GM23338 (cell line): ENCODE results near the gene KIAA1217. TPM values are rescaled to one million over a fixed set of nuclear protein-coding genes. Genes with fewer than 3 reads are reported as not detected.

ENCODE experiments used
- ATAC-seq: fragments of 200-7000 bp; cut with Tn5 transposase; 3 replicates; pipeline ENCODE4 v1.9.1; 2020
- DNase-seq: peaks from one replicate; pipeline ENCODE4 v3.0.0-alpha.2; 2015; ENCODE audit warnings: low spot score
- H2AFZ ChIP-seq: fragments of 200-600 bp; sonication (generic); 2 replicates; pipeline ENCODE4 v1.8.0; 2016; ENCODE audit warnings: antibody characterized with exemption, mild to moderate bottlenecking, moderate library complexity
- H3F3A ChIP-seq: fragments of 200-600 bp; sonication (generic); replicated peaks from 2 replicates; pipeline ENCODE4 v1.8.0; 2017; ENCODE audit warnings: antibody characterized with exemption, mixed run types, low read depth
- H3K27ac ChIP-seq: fragments of 200-600 bp; sonication (generic); 2 replicates; pipeline ENCODE4 v1.6.1; 2016; ENCODE audit warnings: low read depth
- H3K27me3 ChIP-seq: fragments of 200-600 bp; sonication (generic); 2 replicates; pipeline ENCODE4 v1.8.0; 2016; ENCODE audit warnings: mild to moderate bottlenecking, mixed run types, moderate library complexity; ENCODE audit not compliant: insufficient read depth
- H3K36me3 ChIP-seq: fragments of 200-600 bp; sonication (generic); 2 replicates; pipeline ENCODE4 v1.8.0; 2016; ENCODE audit warnings: mild to moderate bottlenecking; ENCODE audit not compliant: insufficient read depth
- H3K4me1 ChIP-seq: fragments of 200-600 bp; sonication (generic); 2 replicates; pipeline ENCODE4 v1.8.0; 2016; ENCODE audit warnings: mild to moderate bottlenecking, moderate library complexity; ENCODE audit not compliant: insufficient read depth
- H3K4me2 ChIP-seq: fragments of 200-600 bp; sonication (generic); 2 replicates; pipeline ENCODE4 v1.7.1; 2017; ENCODE audit warnings: mixed run types
- H3K4me3 ChIP-seq: fragments of 200-600 bp; sonication (generic); 2 replicates; pipeline ENCODE4 v1.6.1; 2016; ENCODE audit warnings: mixed run types
- H3K79me2 ChIP-seq: fragments of 200-600 bp; sonication (generic); replicated peaks from 2 replicates; pipeline ENCODE4 v1.8.0; 2017; ENCODE audit warnings: mild to moderate bottlenecking; ENCODE audit not compliant: insufficient read depth
- H3K9me2 ChIP-seq: fragments of 200-600 bp; sonication (generic); 2 replicates; pipeline ENCODE4 v1.8.0; 2017; ENCODE audit not compliant: insufficient read depth
- H4K20me1 ChIP-seq: fragments of 200-600 bp; sonication (generic); replicated peaks from 2 replicates; pipeline ENCODE4 v1.8.0; 2017; ENCODE audit warnings: mild to moderate bottlenecking; ENCODE audit not compliant: insufficient read depth
- H3K27ac Mint-ChIP-seq: 2 replicates; pipeline ENCODE4 v1.8.0; 2020; ENCODE audit warnings: inconsistent platforms, mild to moderate bottlenecking, moderate library complexity, mixed read lengths
- H3K27me3 Mint-ChIP-seq: 3 replicates; pipeline ENCODE4 v1.8.0; 2022; ENCODE audit warnings: low read depth, mild to moderate bottlenecking, moderate library complexity, mixed read lengths, inconsistent platforms; ENCODE audit not compliant: insufficient read depth, poor library complexity
- H3K36me3 Mint-ChIP-seq: 3 replicates; pipeline ENCODE4 v1.8.0; 2021; ENCODE audit warnings: low read depth, mild to moderate bottlenecking, inconsistent platforms, moderate library complexity, mixed read lengths
- H3K4me1 Mint-ChIP-seq: 3 replicates; pipeline ENCODE4 v1.8.0; 2020; ENCODE audit warnings: mild to moderate bottlenecking, inconsistent platforms, mixed read lengths
- H3K4me3 Mint-ChIP-seq: 3 replicates; pipeline ENCODE4 v1.8.0; 2021; ENCODE audit warnings: moderate library complexity, mild to moderate bottlenecking, inconsistent platforms, mixed read lengths
- H3K9me3 Mint-ChIP-seq: 3 replicates; pipeline ENCODE4 v1.8.0; 2020; ENCODE audit warnings: moderate library complexity, mild to moderate bottlenecking, inconsistent platforms, mixed read lengths
- CREB1 ChIP-seq: fragments of 250-450 bp; sonication (Bioruptor Pico); IDR thresholded peaks from 2 replicates; pipeline ENCODE4 v1.5.0; 2020; ENCODE audit warnings: low read depth, mild to moderate bottlenecking, moderate library complexity
- ETS1 ChIP-seq: IDR thresholded peaks from 2 replicates; pipeline ENCODE4 v1.6.1; 2016; ENCODE audit warnings: antibody characterized with exemption
- EZH2phosphoT487 ChIP-seq: fragments of 200-600 bp; sonication (generic); IDR thresholded peaks from one replicate; pipeline ENCODE4 v1.8.1; 2018; ENCODE audit warnings: antibody characterized with exemption; ENCODE audit not compliant: unreplicated experiment
- NANOG ChIP-seq: IDR thresholded peaks from 2 replicates; pipeline ENCODE4 v1.6.1; 2016; ENCODE audit warnings: antibody characterized with exemption, borderline replicate concordance
- REST ChIP-seq: IDR thresholded peaks from one replicate; pipeline ENCODE4 v1.6.1; 2018; ENCODE audit warnings: antibody characterized with exemption; ENCODE audit not compliant: unreplicated experiment
- STAT1 ChIP-seq: IDR thresholded peaks from one replicate; pipeline ENCODE4 v1.6.1; 2016; ENCODE audit warnings: antibody characterized with exemption; ENCODE audit not compliant: unreplicated experiment
- ZNF114 ChIP-seq: fragments of 250-450 bp; sonication (Bioruptor Pico); IDR thresholded peaks from 2 replicates; pipeline ENCODE4 v1.5.0; 2020; ENCODE audit warnings: mild to moderate bottlenecking, moderate library complexity
- ZNF331 ChIP-seq: fragments of 250-450 bp; sonication (Bioruptor Pico); IDR thresholded peaks from 2 replicates; pipeline ENCODE4 v1.5.0; 2020; ENCODE audit warnings: low read depth, mild to moderate bottlenecking, moderate library complexity
- ZNF462 ChIP-seq: fragments of 250-450 bp; sonication (Bioruptor Pico); IDR thresholded peaks from 2 replicates; pipeline ENCODE4 v1.5.0; 2020; ENCODE audit warnings: mild to moderate bottlenecking, moderate library complexity
- polyA plus RNA-seq: library from polyadenylated mRNA; unstranded; fragments of >200 nt; fragmentation: Nextera tagmentation; extraction: Ambion mirVana; gene quantifications from 2 replicates; pipeline ENCODE4 v1.2.1, GENCODE V29; 2016
- total RNA-seq: library from RNA; depleted of rRNA; stranded (reverse); fragments of >200 nt; shearing (Covaris generic); gene quantifications from 2 replicates; pipeline ENCODE4 v1.2.3, GENCODE V29; 2014

Gene KIAA1217
- total and polyA plus RNA-seq, 2 experiments from 2014 or later, result 6.4 to 9.1 TPM

GRCh38 chr10:24255881-24256311, 47.0 kb downstream of the KIAA1217 start:
- Histone ChIP-seq H3K4me3 (no peak overlapping the region; the same call in 1 of the 2 replicates), H3K9me2 (no peaks in the 10 kb centered on the region), H3F3A (no peaks in the 10 kb centered on the region), H3K4me2 (peak overlapping the region; percentile 17; the same call in 1 of the 2 replicates), H3K36me3 (no peaks in the 10 kb centered on the region), H3K27ac (no peak overlapping the region), H2AFZ (no peak overlapping the region), H3K27me3 (no peaks in the 10 kb centered on the region), H3K4me1 (peaks cover 40% of the 10 kb centered on the region), H4K20me1 (no peaks in the 10 kb centered on the region), H3K79me2 (0 out of 2 replicates have a peak, but pooled peaks cover 4% of the 10 kb centered on the region)
- Mint-ChIP-seq H3K27ac (peak overlapping the region; percentile 37), H3K9me3 (no peaks in the 10 kb centered on the region), H3K27me3 (peaks cover 8% of the 10 kb centered on the region), H3K4me3 (peak overlapping the region; percentile 23; the same call in 1 of the 3 replicates), H3K36me3 (no peaks in the 10 kb centered on the region), H3K4me1 (peaks cover 48% of the 10 kb centered on the region)
- TF ChIP-seq ZNF331 (CRISPR knock-in tag) (no peak), ZNF462 (CRISPR knock-in tag) (no peak), EZH2phosphoT487 (no peak), CREB1 (CRISPR knock-in tag) (no peak), STAT1 (no peak), ETS1 (no peak), NANOG (no peak), ZNF114 (CRISPR knock-in tag) (no peak), REST (no peak)
- ATAC-seq (no peak; the same call in 2 of the 3 replicates), DNase-seq (no peak)
